ENCODE results near the gene NIT1. TPM values are rescaled to one million over a fixed set of nuclear protein-coding genes. Genes with fewer than 3 reads are reported as not detected.

NIT1 gene
- total RNA-seq, 1 donor from 2014 or later, result 16.2 TPM

GRCh38 chr1:161091796-161092507, 26.0 kb upstream of the NIT1 start:
- no peak overlapping the region for H3K9ac ChIP-seq (ENCODE audit: low read depth in 1 of 3, low read length in 3 of 3)
- H3K27ac ChIP-seq (ENCODE audit: low read depth, low read length), result no peak overlapping the region
- H3K27me3 ChIP-seq (ENCODE audit: control insufficient read depth in 3 of 3, insufficient read depth in 3 of 3, low read length in 3 of 3), result no peaks in the 10 kb centered on the region
- H3K9me3 ChIP-seq (ENCODE audit: control insufficient read depth in 3 of 3, low read length in 3 of 3), result no peaks in the 10 kb centered on the region
- no peaks in the 10 kb centered on the region for H3K36me3 ChIP-seq (ENCODE audit: control insufficient read depth in 3 of 3, insufficient read depth in 3 of 3, low read length in 3 of 3)
- peaks cover under 1 to 7% (median 3%) of the 10 kb centered on the region in 3 donors for H3K4me1 ChIP-seq (ENCODE audit: control insufficient read depth in 3 of 3, insufficient read depth in 3 of 3, low read length in 3 of 3)
- H3K4me3 ChIP-seq (ENCODE audit: low read length in 3 of 3), result no peak overlapping the region

DNA sequence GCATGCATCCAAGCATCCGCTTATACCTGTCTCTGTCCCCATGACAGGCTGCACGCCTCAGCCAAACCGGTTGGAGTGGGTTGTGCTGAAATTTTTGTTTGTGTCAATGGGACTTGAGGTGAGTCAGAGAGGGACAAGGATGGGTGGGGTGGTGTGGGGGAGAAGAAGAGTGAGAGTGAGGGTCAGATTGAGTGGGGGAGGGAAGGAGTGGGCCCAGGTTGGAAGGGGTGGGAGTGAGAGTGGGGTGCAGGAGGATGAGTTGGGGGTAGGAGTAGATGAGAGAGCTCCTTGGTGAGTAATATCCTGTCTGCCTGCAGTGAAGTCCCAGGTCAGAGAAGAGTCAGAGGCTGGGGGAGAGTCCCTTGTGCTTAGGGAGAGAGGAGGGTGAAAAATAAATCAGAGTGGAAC, 25.3 kb upstream of the NIT1 start:
- Histone ChIP-seq H3K4me1 (ENCODE audit: control insufficient read depth in 3 of 3, insufficient read depth in 3 of 3, low read length in 3 of 3) (peaks cover 5 to 14% (median 8%) of the 10 kb centered on the region in 3 donors), H3K36me3 (ENCODE audit: control insufficient read depth in 3 of 3, insufficient read depth in 3 of 3, low read length in 3 of 3) (no peaks in the 10 kb centered on the region), H3K27ac (ENCODE audit: low read depth, low read length) (no peak overlapping the region), H3K9ac (ENCODE audit: low read depth in 1 of 3, low read length in 3 of 3) (no peak overlapping the region), H3K4me3 (ENCODE audit: low read length in 3 of 3) (no peak overlapping the region), H3K27me3 (ENCODE audit: control insufficient read depth in 3 of 3, insufficient read depth in 3 of 3, low read length in 3 of 3) (no peaks in the 10 kb centered on the region), H3K9me3 (ENCODE audit: control insufficient read depth in 3 of 3, low read length in 3 of 3) (no peaks in the 10 kb centered on the region)

DNA sequence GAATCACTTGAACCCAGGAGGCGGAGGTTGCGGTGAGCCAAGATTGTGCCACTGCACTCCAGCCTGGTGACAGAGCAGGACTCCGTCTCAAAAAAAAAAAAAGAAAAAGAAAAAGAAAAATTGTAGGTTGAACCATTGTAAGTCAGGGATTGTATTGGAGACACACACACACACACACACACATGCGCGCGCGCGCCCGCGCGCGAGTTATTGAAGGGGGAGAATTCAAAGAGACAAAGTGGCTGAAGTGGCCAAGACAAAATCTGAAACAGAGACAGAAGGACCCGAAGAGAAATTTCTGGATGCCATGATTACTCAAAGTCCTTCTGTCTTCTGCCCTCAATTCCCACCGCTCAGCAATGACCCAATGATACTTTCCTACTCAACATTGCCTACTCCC, 23.4 kb upstream of the NIT1 start:
- Histone ChIP-seq H3K9ac (ENCODE audit: low read depth in 1 of 3, low read length in 3 of 3) (no peak overlapping the region), H3K27me3 (ENCODE audit: control insufficient read depth in 3 of 3, insufficient read depth in 3 of 3, low read length in 3 of 3) (no peaks in the 10 kb centered on the region), H3K36me3 (ENCODE audit: control insufficient read depth in 3 of 3, insufficient read depth in 3 of 3, low read length in 3 of 3) (peaks cover 0 to 2% (median 0%) of the 10 kb centered on the region in 3 donors), H3K4me3 (ENCODE audit: low read length in 3 of 3) (no peak overlapping the region), H3K4me1 (ENCODE audit: control insufficient read depth in 3 of 3, insufficient read depth in 3 of 3, low read length in 3 of 3) (peaks cover 16 to 25% (median 17%) of the 10 kb centered on the region in 3 donors), H3K27ac (ENCODE audit: low read depth, low read length) (no peak overlapping the region), H3K9me3 (ENCODE audit: control insufficient read depth in 3 of 3, low read length in 3 of 3) (no peaks in the 10 kb centered on the region)

DNA sequence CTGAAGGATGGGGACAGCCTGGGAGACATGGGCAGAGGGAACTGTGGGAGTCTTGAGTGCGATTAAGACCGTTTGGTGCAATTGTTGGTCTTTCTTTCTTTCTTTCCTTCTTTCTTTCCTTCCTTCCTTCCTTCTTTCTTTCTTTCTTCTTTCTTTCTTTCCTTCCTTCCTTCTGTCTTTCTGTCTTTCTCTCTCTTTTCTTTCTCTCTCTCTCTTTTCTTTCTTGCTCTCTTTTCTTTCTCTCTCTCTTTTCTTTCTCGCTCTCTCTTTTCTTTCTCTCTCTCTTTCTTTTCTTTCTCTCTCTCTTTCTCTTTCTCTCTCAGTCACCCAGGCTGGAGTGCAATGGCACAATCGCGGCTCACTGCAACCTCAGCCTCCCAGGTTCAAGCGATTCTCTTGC, 22.7 kb upstream of the NIT1 start:
- H3K4me1 ChIP-seq (ENCODE audit: control insufficient read depth in 3 of 3, insufficient read depth in 3 of 3, low read length in 3 of 3), result peaks cover 17 to 30% (median 19%) of the 10 kb centered on the region in 3 donors
- no peak overlapping the region for H3K4me3 ChIP-seq (ENCODE audit: low read length in 3 of 3)
- H3K9me3 ChIP-seq (ENCODE audit: control insufficient read depth in 3 of 3, low read length in 3 of 3), result no peaks in the 10 kb centered on the region
- H3K9ac ChIP-seq (ENCODE audit: low read depth in 1 of 3, low read length in 3 of 3), result no peak overlapping the region
- H3K36me3 ChIP-seq (ENCODE audit: control insufficient read depth in 3 of 3, insufficient read depth in 3 of 3, low read length in 3 of 3), result peaks cover 3 to 9% (median 5%) of the 10 kb centered on the region in 3 donors
- no peak overlapping the region for H3K27ac ChIP-seq (ENCODE audit: low read depth, low read length)
- no peaks in the 10 kb centered on the region for H3K27me3 ChIP-seq (ENCODE audit: control insufficient read depth in 3 of 3, insufficient read depth in 3 of 3, low read length in 3 of 3)

DNA sequence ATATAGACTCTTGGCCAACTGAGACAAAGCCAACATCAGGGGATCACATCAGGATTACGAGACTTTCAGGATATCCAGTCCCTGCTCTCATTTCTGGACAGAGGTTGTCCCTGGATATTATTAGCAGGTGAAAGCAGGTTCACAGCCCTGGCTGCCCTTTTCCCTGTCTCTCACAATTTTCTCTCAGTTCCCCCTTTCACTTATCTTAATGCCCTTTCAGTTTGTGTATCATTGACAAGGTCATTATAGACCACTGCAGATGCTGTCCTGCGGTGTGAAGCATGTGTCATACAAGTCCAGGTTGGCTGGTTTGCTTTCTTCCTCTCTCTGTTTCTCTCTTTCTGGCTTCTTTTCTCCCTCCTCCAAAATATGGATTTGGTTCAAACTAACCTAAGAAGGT, 21.9 kb upstream of the NIT1 start:
- Histone ChIP-seq H3K9ac (ENCODE audit: low read depth in 1 of 3, low read length in 3 of 3) (no peak overlapping the region), H3K27ac (ENCODE audit: low read depth, low read length) (no peak overlapping the region), H3K27me3 (ENCODE audit: control insufficient read depth in 3 of 3, insufficient read depth in 3 of 3, low read length in 3 of 3) (no peaks in the 10 kb centered on the region), H3K9me3 (ENCODE audit: control insufficient read depth in 3 of 3, low read length in 3 of 3) (no peaks in the 10 kb centered on the region), H3K4me3 (ENCODE audit: low read length in 3 of 3) (no peak overlapping the region), H3K4me1 (ENCODE audit: control insufficient read depth in 3 of 3, insufficient read depth in 3 of 3, low read length in 3 of 3) (peaks cover 17 to 30% (median 23%) of the 10 kb centered on the region in 3 donors), H3K36me3 (ENCODE audit: control insufficient read depth in 3 of 3, insufficient read depth in 3 of 3, low read length in 3 of 3) (peaks cover 3 to 15% (median 9%) of the 10 kb centered on the region in 3 donors)

DNA sequence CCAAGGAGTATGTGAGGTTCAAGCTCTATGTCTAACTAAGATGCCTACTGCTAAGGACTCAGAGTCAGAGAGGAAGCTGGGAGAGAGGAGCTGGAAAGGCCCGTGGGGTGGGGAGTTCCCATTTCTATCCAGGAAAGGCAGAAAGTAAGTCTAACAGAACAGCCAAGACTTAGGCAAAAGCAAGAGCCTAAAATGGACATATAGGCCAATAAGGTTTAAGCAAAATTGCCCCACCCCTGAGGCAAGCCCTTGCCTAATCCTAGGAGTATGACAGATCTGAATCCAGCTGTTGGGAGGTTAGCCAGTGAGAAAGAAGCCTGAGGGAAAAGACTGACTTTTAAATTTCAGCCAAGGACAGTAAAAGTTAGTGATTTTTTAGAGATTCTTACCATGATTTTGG, 21.4 kb upstream of the NIT1 start:
- peaks cover 5 to 17% (median 12%) of the 10 kb centered on the region in 3 donors for H3K36me3 ChIP-seq (ENCODE audit: control insufficient read depth in 3 of 3, insufficient read depth in 3 of 3, low read length in 3 of 3)
- no peak overlapping the region for H3K27ac ChIP-seq (ENCODE audit: low read depth, low read length)
- H3K4me1 ChIP-seq (ENCODE audit: control insufficient read depth in 3 of 3, insufficient read depth in 3 of 3, low read length in 3 of 3), result peaks cover 17 to 30% (median 23%) of the 10 kb centered on the region in 3 donors
- H3K27me3 ChIP-seq (ENCODE audit: control insufficient read depth in 3 of 3, insufficient read depth in 3 of 3, low read length in 3 of 3), result no peaks in the 10 kb centered on the region
- H3K9me3 ChIP-seq (ENCODE audit: control insufficient read depth in 3 of 3, low read length in 3 of 3), result no peaks in the 10 kb centered on the region
- H3K4me3 ChIP-seq (ENCODE audit: low read length in 3 of 3), result no peak overlapping the region
- H3K9ac ChIP-seq (ENCODE audit: low read depth in 1 of 3, low read length in 3 of 3), result no peak overlapping the region

DNA sequence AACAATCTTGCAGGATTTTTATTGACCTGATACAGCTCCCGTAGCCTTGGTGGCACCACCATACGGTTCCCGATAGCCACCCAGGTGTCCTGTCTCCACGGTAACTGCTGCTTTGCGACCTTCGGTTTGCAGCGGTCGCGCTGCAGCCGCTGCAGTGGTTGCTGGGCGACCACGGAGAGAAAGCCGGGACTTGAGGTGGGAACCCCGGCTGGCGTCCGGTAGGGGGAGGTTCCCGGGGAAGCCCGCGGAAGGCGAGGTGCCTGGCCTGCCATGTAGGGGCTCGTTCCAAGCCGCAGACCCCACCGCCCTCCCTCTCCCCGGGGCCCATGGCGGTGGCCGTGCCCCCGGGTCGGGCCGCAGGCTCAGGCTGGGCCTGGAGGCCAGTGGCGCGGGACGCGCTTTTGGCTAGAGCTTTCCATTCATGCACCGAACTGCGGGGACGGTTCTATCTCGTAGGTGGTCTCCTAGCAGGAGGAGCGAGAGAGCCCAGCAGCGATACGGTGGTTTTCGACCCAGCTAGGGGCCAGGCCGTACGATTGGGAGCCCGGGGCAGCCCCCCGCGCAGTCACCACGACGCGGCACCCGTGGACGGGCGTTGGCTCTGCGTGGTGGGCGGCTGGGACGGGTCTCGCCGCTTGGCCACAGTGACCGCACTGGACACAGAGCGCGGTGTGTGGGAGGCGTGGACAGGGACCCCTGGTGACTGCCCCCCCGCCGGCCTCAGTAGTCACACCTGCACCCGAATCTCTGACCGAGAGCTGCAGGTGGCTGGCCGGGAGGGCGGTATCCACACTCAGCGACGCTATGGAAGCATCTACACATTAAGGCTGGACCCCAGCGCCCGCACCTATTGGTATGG, 19.5 kb upstream of the NIT1 start, which contains the start of gene KLHDC9:
TSS of gene KLHDC9 (plus strand) at position 152 of the 859 bp plus-strand sequence. CDS start at position 327, 175 bp downstream.
- Histone ChIP-seq H3K9ac (ENCODE audit: low read depth in 1 of 3, low read length in 3 of 3) (peak within 1 kb of the TSS; percentile 73 to 84 (median 78)), H3K27ac (ENCODE audit: low read depth, low read length) (peak within 1 kb of the TSS; percentile 67), H3K4me3 (ENCODE audit: low read length in 3 of 3) (peak within 1 kb of the TSS; percentile 76 to 97 (median 90)), H3K27me3 (ENCODE audit: control insufficient read depth in 3 of 3, insufficient read depth in 3 of 3, low read length in 3 of 3) (no peaks in the 10 kb centered on the region), H3K9me3 (ENCODE audit: control insufficient read depth in 3 of 3, low read length in 3 of 3) (no peaks in the 10 kb centered on the region), H3K36me3 (ENCODE audit: control insufficient read depth in 3 of 3, insufficient read depth in 3 of 3, low read length in 3 of 3) (peaks cover 13 to 25% (median 18%) of the 10 kb centered on the region in 3 donors), H3K4me1 (ENCODE audit: control insufficient read depth in 3 of 3, insufficient read depth in 3 of 3, low read length in 3 of 3) (peaks cover 17 to 30% (median 23%) of the 10 kb centered on the region in 3 donors)

GRCh38 chr1:161099090-161099802, 18.7 kb upstream of the NIT1 start:
- Histone ChIP-seq H3K4me3 (ENCODE audit: low read length in 3 of 3) (peak overlapping the region; percentile 76 to 97 (median 90)), H3K27ac (ENCODE audit: low read depth, low read length) (no peak overlapping the region), H3K4me1 (ENCODE audit: control insufficient read depth in 3 of 3, insufficient read depth in 3 of 3, low read length in 3 of 3) (peaks cover 17 to 30% (median 23%) of the 10 kb centered on the region in 3 donors), H3K27me3 (ENCODE audit: control insufficient read depth in 3 of 3, insufficient read depth in 3 of 3, low read length in 3 of 3) (no peaks in the 10 kb centered on the region), H3K36me3 (ENCODE audit: control insufficient read depth in 3 of 3, insufficient read depth in 3 of 3, low read length in 3 of 3) (peaks cover 13 to 25% (median 18%) of the 10 kb centered on the region in 3 donors), H3K9ac (ENCODE audit: low read depth in 1 of 3, low read length in 3 of 3) (peak overlapping the region in 2 of 3 donors; percentile 78 to 84), H3K9me3 (ENCODE audit: control insufficient read depth in 3 of 3, low read length in 3 of 3) (no peaks in the 10 kb centered on the region)

GRCh38 chr1:161100556-161100955, 17.3 kb upstream of the NIT1 start:
- Histone ChIP-seq H3K9me3 (ENCODE audit: control insufficient read depth in 3 of 3, low read length in 3 of 3) (no peaks in the 10 kb centered on the region), H3K36me3 (ENCODE audit: control insufficient read depth in 3 of 3, insufficient read depth in 3 of 3, low read length in 3 of 3) (peaks cover 13 to 25% (median 18%) of the 10 kb centered on the region in 3 donors), H3K9ac (ENCODE audit: low read depth in 1 of 3, low read length in 3 of 3) (no peak overlapping the region), H3K27me3 (ENCODE audit: control insufficient read depth in 3 of 3, insufficient read depth in 3 of 3, low read length in 3 of 3) (no peaks in the 10 kb centered on the region), H3K27ac (ENCODE audit: low read depth, low read length) (no peak overlapping the region), H3K4me1 (ENCODE audit: control insufficient read depth in 3 of 3, insufficient read depth in 3 of 3, low read length in 3 of 3) (peaks cover 17 to 30% (median 23%) of the 10 kb centered on the region in 3 donors), H3K4me3 (ENCODE audit: low read length in 3 of 3) (no peak overlapping the region)
